K562 (cell line): ENCODE results near the gene PCBP3. TPM values are rescaled to one million over a fixed set of nuclear protein-coding genes. Genes with fewer than 3 reads are reported as not detected.

ENCODE experiments used
- ATAC-seq: fragments of 200-7000 bp; cut with Tn5 transposase; 3 replicates; pipeline ENCODE4 v1.9.1; 2020; ENCODE audit warnings: moderate library complexity
- BruUV-seq: library from RNA; stranded (reverse); fragments of 400-500 nt; replicated peaks from 2 replicates; lab custom pipeline; 2021; lab: Mats Ljungman, UMichigan
- CTCF ChIA-PET: fragments of 300-600 bp; formaldehyde crosslinking; extraction: SDS; loops from one replicate; lab custom pipeline; 2021; ENCODE audit warnings: low intra/inter-chr PET ratio; lab: Yijun Ruan, JAX
- POLR2A ChIA-PET: fragments of 300-600, 350-650 bp; sonication (Branson Sonifier 250); formaldehyde crosslinking; extraction: SDS; loops from one replicate; lab custom pipeline; 2021; ENCODE audit warnings: antibody characterized with exemption, inconsistent platforms; lab: Yijun Ruan, JAX
- DNase-seq, 4 experiments: peaks; one replicate each; pipeline versions ENCODE4 v3.0.0 to v3.0.0-alpha.2; 2011 to 2018; ENCODE audit warnings: low spot score in 3 of 4, mixed read lengths in 3 of 4; ENCODE audit errors: extremely low read depth in 1 of 4
- FAIRE-seq: peaks from 2 replicates; lab custom pipeline; 2011; peaks lifted over from hg19 to GRCh38; lab: Jason Lieb, UNC
- H2AFZ ChIP-seq: 2 replicates; pipeline ENCODE4 v1.6.0; 2011; ENCODE audit warnings: low read depth, low read length, control low read depth, inconsistent platforms
- H3K27ac ChIP-seq: fragments of 200-600 bp; 3 replicates; pipeline ENCODE4 v1.8.0; 2011; ENCODE audit warnings: low read depth, mild to moderate bottlenecking, control low read depth, inconsistent platforms, low read length, moderate library complexity, mixed read lengths; ENCODE audit errors: extremely low read depth
- H3K27me3 ChIP-seq, 2 experiments: fragments of 300-600 bp in 1 of 2; 2 replicates in 1 of 2; 3 replicates in 1 of 2; pipeline versions ENCODE4 v1.6.0 to v1.8.0; 2011; ENCODE audit warnings: inconsistent platforms in 2 of 2, low read length in 2 of 2, mild to moderate bottlenecking in 1 of 2, mixed read lengths in 1 of 2, moderate library complexity in 1 of 2; ENCODE audit not compliant: control insufficient read depth in 2 of 2, insufficient read depth in 2 of 2
- H3K36me3 ChIP-seq: fragments of 300-600 bp; 3 replicates; pipeline ENCODE4 v1.8.0; 2011; ENCODE audit warnings: mild to moderate bottlenecking, low read length, inconsistent platforms; ENCODE audit not compliant: control insufficient read depth, insufficient read depth
- H3K4me1 ChIP-seq, 2 experiments: fragments of 200-600 bp in 1 of 2; replicated peaks in 1 of 2; 2 replicates in 1 of 2; 3 replicates in 1 of 2; pipeline versions ENCODE4 v1.5.1 to v1.8.0; 2011; ENCODE audit warnings: inconsistent platforms in 2 of 2, low read length in 2 of 2, mild to moderate bottlenecking in 1 of 2, mixed read lengths in 1 of 2, moderate library complexity in 1 of 2; ENCODE audit not compliant: control insufficient read depth in 2 of 2, insufficient read depth in 2 of 2
- H3K4me2 ChIP-seq: 2 replicates; pipeline ENCODE4 v1.6.1; 2011; ENCODE audit warnings: low read length, control low read depth, inconsistent platforms, mixed read lengths; ENCODE audit not compliant: insufficient read depth
- H3K4me3 ChIP-seq: fragments of 200-600 bp; sonication (generic), shearing (Covaris generic); 2 replicates; pipeline ENCODE4 v1.5.1; 2016; ENCODE audit warnings: control low read depth, inconsistent platforms
- H3K79me2 ChIP-seq: fragments of 200-600 bp; 3 replicates; pipeline ENCODE4 v1.8.0; 2011; ENCODE audit warnings: low read length, inconsistent platforms; ENCODE audit not compliant: control insufficient read depth, insufficient read depth
- H3K9ac ChIP-seq, 2 experiments: 2 replicates each; pipeline versions ENCODE4 v1.6.0 to v1.6.1; 2011; ENCODE audit warnings: low read depth in 2 of 2, low read length in 2 of 2, control low read depth in 1 of 2, inconsistent platforms in 1 of 2, mild to moderate bottlenecking in 1 of 2, mixed read lengths in 1 of 2; ENCODE audit not compliant: insufficient read depth in 1 of 2
- H3K9me1 ChIP-seq: one replicate; pipeline ENCODE4 v1.6.0; 2011; ENCODE audit warnings: inconsistent platforms, mild to moderate bottlenecking, low read length, moderate library complexity; ENCODE audit not compliant: control insufficient read depth, insufficient read depth
- H3K9me3 ChIP-seq: replicated peaks from 2 replicates; pipeline ENCODE4 v1.5.1; 2011; ENCODE audit warnings: low read depth, low read length, inconsistent platforms; ENCODE audit not compliant: control insufficient read depth, insufficient read depth
- H4K20me1 ChIP-seq: replicated peaks from 2 replicates; pipeline ENCODE4 v1.6.1; 2011; ENCODE audit warnings: low read length, inconsistent platforms, mixed read lengths; ENCODE audit not compliant: control insufficient read depth, insufficient read depth
- AFF4 ChIP-seq: sonication (generic); formaldehyde crosslinking; IDR thresholded peaks from 2 replicates; pipeline ENCODE4 v1.8.0; 2023; ENCODE audit warnings: mild to moderate bottlenecking, missing genetic modification reagents
- ARNT ChIP-seq, 2 experiments: fragments of 450-650 bp; IDR thresholded peaks; 2 replicates each; pipeline ENCODE4 v1.6.1; 2016; ENCODE audit warnings: mild to moderate bottlenecking in 1 of 2
- CBX3 ChIP-seq, 2 experiments: IDR thresholded peaks; 1 replicate in 1 of 2; 2 replicates in 1 of 2; pipeline ENCODE4 v1.6.1; 2012; ENCODE audit warnings: inconsistent platforms in 2 of 2, low read length in 2 of 2, borderline replicate concordance in 1 of 2, control low read depth in 1 of 2
- HMG20A ChIP-seq: fragments of 450-650 bp; formaldehyde crosslinking; conservative IDR thresholded peaks from 2 replicates; pipeline ENCODE4 v1.4.0; 2020; ENCODE audit warnings: mild to moderate bottlenecking, mixed read lengths
- MBD1 ChIP-seq: fragments of 250-450 bp; sonication (Bioruptor Pico); IDR thresholded peaks from 2 replicates; pipeline ENCODE4 v1.8.0; 2022; ENCODE audit warnings: inconsistent platforms
- MTF1 ChIP-seq: fragments of 250-450 bp; sonication (Bioruptor Pico); IDR thresholded peaks from 2 replicates; pipeline ENCODE4 v1.9.0; 2021; ENCODE audit warnings: moderate library complexity, mild to moderate bottlenecking, inconsistent platforms, borderline replicate concordance
- RBM25 ChIP-seq: fragments of 200-400 bp; formaldehyde crosslinking; IDR thresholded peaks from 2 replicates; pipeline ENCODE4 v1.6.1; 2018; ENCODE audit warnings: low read length, low read depth, moderate library complexity; ENCODE audit not compliant: severe bottlenecking
- RFX1 ChIP-seq: fragments of 450-650 bp; IDR thresholded peaks from 2 replicates; pipeline ENCODE4 v1.6.1; 2016; ENCODE audit warnings: mild to moderate bottlenecking, moderate library complexity
- SIRT6 ChIP-seq: IDR thresholded peaks from one replicate; pipeline ENCODE4 v1.6.1; 2012; ENCODE audit warnings: low read depth, mild to moderate bottlenecking, control low read depth, inconsistent platforms, low read length, moderate library complexity
- SRSF9 ChIP-seq: fragments of 200-400 bp; formaldehyde crosslinking; IDR thresholded peaks from 2 replicates; pipeline ENCODE4 v1.6.1; 2017; ENCODE audit warnings: low read depth, low read length, borderline replicate concordance
- ZNF212 ChIP-seq: fragments of 450-650 bp; formaldehyde crosslinking; IDR thresholded peaks from 2 replicates; pipeline ENCODE4 v1.4.0; 2020; ENCODE audit warnings: mild to moderate bottlenecking
- ZNF449 ChIP-seq: fragments of 250-450 bp; sonication (Bioruptor Pico); IDR thresholded peaks from 2 replicates; pipeline ENCODE4 v1.8.0; 2022; ENCODE audit warnings: moderate library complexity, mild to moderate bottlenecking, inconsistent platforms
- ZNF583 ChIP-seq: fragments of 250-450 bp; sonication (Bioruptor Pico); IDR thresholded peaks from 2 replicates; pipeline ENCODE4 v1.4.0; 2020
- ZNF586 ChIP-seq: fragments of 450-650 bp; formaldehyde crosslinking; conservative IDR thresholded peaks from 2 replicates; pipeline ENCODE4 v1.4.0; 2020; ENCODE audit warnings: mild to moderate bottlenecking, moderate library complexity
- ZNF766 ChIP-seq: fragments of 200-800 bp; sonication (Bioruptor generic); conservative IDR thresholded peaks from 2 replicates; pipeline ENCODE4 v1.6.1; 2016; ENCODE audit warnings: missing genetic modification characterization, missing compliant biosample characterization
- WGBS: fragments of 100-300 bp; shearing (Covaris generic); methylation state at CpG from one replicate; pipeline ENCODE4 v1.1.6; 2016; ENCODE audit warnings: low coverage, mixed read lengths; ENCODE audit not compliant: insufficient coverage; ENCODE audit errors: missing lambda C conversion rate; 5-methylcytosine and 5-hydroxymethylcytosine counted together
- in situ Hi-C: fragments of 300-500 bp; cut with MboI; formaldehyde crosslinking; loops from 4 replicates; pipeline ENCODE4 v1.15.0; 2018; ENCODE audit warnings: inconsistent platforms, mixed read lengths
- intact Hi-C: fragments of 100-400 bp; cut with micrococcal nuclease; formaldehyde crosslinking; loops from 2 replicates; pipeline ENCODE4 v1.14.2; 2022
- polyA plus RNA-seq, 8 experiments: library from polyadenylated mRNA; depleted of rRNA in 4 of 8; stranded (reverse) in 5 of 8; unstranded in 3 of 8; fragments of >200 nt; fragmentation: Nextera tagmentation in 2 of 8; fragmentation: Illumina TruSeq in 1 of 8; extraction: Ambion mirVana in 2 of 8; extraction: Trizol in 1 of 8; gene quantifications; 2 replicates each; pipeline versions ENCODE4 v1.2.1 to v1.2.3, GENCODE V29; 2011 to 2014; ENCODE audit warnings: inconsistent platforms in 1 of 8, missing spikeins in 1 of 8
- total RNA-seq, 7 experiments: library from RNA; depleted of rRNA in 6 of 7; stranded (reverse); fragments of >200 nt in 6 of 7; fragmentation: Illumina TruSeq in 2 of 7; extraction: Trizol in 2 of 7; gene quantifications; 2 replicates each; pipeline versions ENCODE4 v1.2.1 to v1.2.3, GENCODE V29; 2011 to 2021; ENCODE audit warnings: low replicate concordance in 1 of 7

Gene PCBP3
- total and polyA plus RNA-seq, 9 of the 15 experiments (the other 6 are each of a cell fraction or from before 2014, with no cell fraction given), result 0.18 TPM; not detected in 8

GRCh38 chr21:45963232-45963570 lies 319.7 kb downstream of the PCBP3 start:
- CTCF ChIA-PET, result no interaction called here
- H3K9me3 ChIP-seq, result no peaks in the 10 kb centered on the region
- intact Hi-C loops (no loop called here), in situ Hi-C loops (no loop called here)
- DNase-seq (no peak), ATAC-seq (no peak), FAIRE-seq (no peak)
- H3K27me3 ChIP-seq, result peaks cover 6 to 13% of the 10 kb centered on the region in 2 experiments; a peak in 2 of 5 replicates
- no peaks in the 10 kb centered on the region for H4K20me1 ChIP-seq
- H3K4me1 ChIP-seq, result no peaks in the 10 kb centered on the region
- POLR2A ChIA-PET, result no interaction called here
- H3K9me1 ChIP-seq, result no peaks in the 10 kb centered on the region
- no peak overlapping the region for H3K4me3 ChIP-seq
- H3K4me2 ChIP-seq, result no peak overlapping the region
- no TSS peak for BruUV-seq
- H3K79me2 ChIP-seq, result no peaks in the 10 kb centered on the region
- H3K27ac ChIP-seq, result no peak overlapping the region
- H2AFZ ChIP-seq, result no peak overlapping the region
- H3K36me3 ChIP-seq, result no peaks in the 10 kb centered on the region
- H3K9ac ChIP-seq, result no peak overlapping the region
- 0% methylated on average over 3 of the region's 3 CpGs for WGBS
- no peak for TF ChIP-seq HMG20A (CRISPR knock-in tag)
- TF ChIP-seq CBX3 (IDR thresholded peaks at IDR 0.05; ENCODE audit: borderline replicate concordance in 1 of 2, low read length in 2 of 2), result no peak
- TF ChIP-seq MTF1 (CRISPR knock-in tag), result no peak
- TF ChIP-seq ARNT (IDR thresholded peaks at IDR 0.05), result no peak
- TF ChIP-seq ZNF583 (CRISPR knock-in tag), result no peak
- TF ChIP-seq ZNF449 (CRISPR knock-in tag), result no peak
- no peak for TF ChIP-seq ZNF766
- TF ChIP-seq MBD1 (CRISPR knock-in tag), result no peak
- TF ChIP-seq RFX1, result no peak
- no peak for TF ChIP-seq SIRT6
- no peak for TF ChIP-seq ZNF586 (CRISPR knock-in tag)
- TF ChIP-seq AFF4, result no peak
- no peak for TF ChIP-seq ZNF212 (CRISPR knock-in tag)
- TF ChIP-seq SRSF9, result no peak
- no peak for TF ChIP-seq RBM25
